ENCODE data around the gene ICAM1. TPM values are rescaled to one million over a fixed set of nuclear protein-coding genes. Genes with fewer than 3 reads are reported as not detected.

ICAM1 gene
- total RNA-seq, 1 donor from 2014 or later, result 22.3 TPM

GRCh38 chr19:10328558-10329429, 57.9 kb downstream of the ICAM1 start:
- TF ChIP-seq POLR2AphosphoS5 (IDR thresholded peaks at IDR 0.05; ENCODE audit: insufficient read depth in 1 of 2, low read depth in 1 of 2), result no peak
- TF ChIP-seq, protein P1, sequence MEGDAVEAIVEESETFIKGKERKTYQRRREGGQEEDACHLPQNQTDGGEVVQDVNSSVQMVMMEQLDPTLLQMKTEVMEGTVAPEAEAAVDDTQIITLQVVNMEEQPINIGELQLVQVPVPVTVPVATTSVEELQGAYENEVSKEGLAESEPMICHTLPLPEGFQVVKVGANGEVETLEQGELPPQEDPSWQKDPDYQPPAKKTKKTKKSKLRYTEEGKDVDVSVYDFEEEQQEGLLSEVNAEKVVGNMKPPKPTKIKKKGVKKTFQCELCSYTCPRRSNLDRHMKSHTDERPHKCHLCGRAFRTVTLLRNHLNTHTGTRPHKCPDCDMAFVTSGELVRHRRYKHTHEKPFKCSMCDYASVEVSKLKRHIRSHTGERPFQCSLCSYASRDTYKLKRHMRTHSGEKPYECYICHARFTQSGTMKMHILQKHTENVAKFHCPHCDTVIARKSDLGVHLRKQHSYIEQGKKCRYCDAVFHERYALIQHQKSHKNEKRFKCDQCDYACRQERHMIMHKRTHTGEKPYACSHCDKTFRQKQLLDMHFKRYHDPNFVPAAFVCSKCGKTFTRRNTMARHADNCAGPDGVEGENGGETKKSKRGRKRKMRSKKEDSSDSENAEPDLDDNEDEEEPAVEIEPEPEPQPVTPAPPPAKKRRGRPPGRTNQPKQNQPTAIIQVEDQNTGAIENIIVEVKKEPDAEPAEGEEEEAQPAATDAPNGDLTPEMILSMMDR (IDR thresholded peaks at IDR 0.05), result no peak
- no peak for TF ChIP-seq POLR2A (IDR thresholded peaks at IDR 0.05)
- no peaks in the 10 kb centered on the region for H3K9me3 ChIP-seq
- no peak for DNase-seq (ENCODE audit: extremely low spot score in 2 of 2)
- no peak overlapping the region for H3K4me3 ChIP-seq
- no peaks in the 10 kb centered on the region for H3K27me3 ChIP-seq
- no peak overlapping the region for H3K27ac ChIP-seq
- intact Hi-C loops (cut with DNase I), result loop anchor here (5.0 kb wide), 1 partner anchor 59 kb away; no protein-coding TSS in a partner anchor
- H3K4me1 ChIP-seq, result peaks cover 15% of the 10 kb centered on the region
- H3K36me3 ChIP-seq, result peaks cover 0 to 65% of the 10 kb centered on the region in 2 donors

GRCh38 chr19:10329555-10329954, 58.6 kb downstream of the ICAM1 start:
- H3K4me3 ChIP-seq, result no peak overlapping the region
- DNase-seq (ENCODE audit: extremely low spot score in 2 of 2), result no peak
- no peaks in the 10 kb centered on the region for H3K27me3 ChIP-seq
- H3K27ac ChIP-seq, result no peak overlapping the region
- peaks cover 23% of the 10 kb centered on the region for H3K4me1 ChIP-seq
- intact Hi-C loops (cut with DNase I), result loop anchor here (5.0 kb wide), 1 partner anchor 58 kb away; no protein-coding TSS in a partner anchor
- peaks cover 0 to 59% of the 10 kb centered on the region in 2 donors for H3K36me3 ChIP-seq
- TF ChIP-seq, protein P1 (IDR thresholded peaks at IDR 0.05), result no peak
- no peak for TF ChIP-seq POLR2A (IDR thresholded peaks at IDR 0.05)
- no peak for TF ChIP-seq POLR2AphosphoS5 (IDR thresholded peaks at IDR 0.05; ENCODE audit: insufficient read depth in 1 of 2, low read depth in 1 of 2)
- no peaks in the 10 kb centered on the region for H3K9me3 ChIP-seq

- TF ChIP-seq, protein P1 (IDR thresholded peaks at IDR 0.05), result no peak
- TF ChIP-seq POLR2AphosphoS5 (IDR thresholded peaks at IDR 0.05; ENCODE audit: insufficient read depth in 1 of 2, low read depth in 1 of 2), result no peak
- no peak for TF ChIP-seq POLR2A (IDR thresholded peaks at IDR 0.05)
- Histone ChIP-seq H3K27ac (peak overlapping the region; percentile 78), H3K4me3 (peak overlapping the region; percentile 74 to 92), H3K9me3 (no peaks in the 10 kb centered on the region), H3K36me3 (peaks cover 0 to 31% of the 10 kb centered on the region in 2 donors), H3K4me1 (peaks cover 23% of the 10 kb centered on the region), H3K27me3 (no peaks in the 10 kb centered on the region)
- DNase-seq (ENCODE audit: extremely low spot score in 2 of 2), result no peak
- intact Hi-C loops (cut with DNase I), result loop anchor here (5.0 kb wide), 1 partner anchor 60 kb away; the partner anchor contains the start of gene ICAM1
Observed at GRCh38 chr19:10332158-10332964, 61.4 kb downstream of the ICAM1 start.

GRCh38 chr19:10332965-10333757, 62.2 kb downstream of the ICAM1 start, which contains the start of gene RAVER1:
Gene RAVER1 (minus strand): TSS chr19:10333529. CDS start chr19:10333507, 22 bp downstream.
- Histone ChIP-seq H3K4me3 (peak within 1 kb of the TSS; percentile 74 to 92), H3K9me3 (no peaks in the 10 kb centered on the region), H3K27ac (peak within 1 kb of the TSS; percentile 78), H3K27me3 (no peaks in the 10 kb centered on the region), H3K36me3 (peaks cover 0 to 23% of the 10 kb centered on the region in 2 donors), H3K4me1 (peaks cover 23% of the 10 kb centered on the region)
- peak in 1 of 2 donors; percentile 96 for DNase-seq (ENCODE audit: extremely low spot score in 2 of 2)
- TF ChIP-seq, protein P1 (IDR thresholded peaks at IDR 0.05), result no peak
- TF ChIP-seq POLR2A (IDR thresholded peaks at IDR 0.05) (peak in 1 of 2 donors; percentile 51), POLR2AphosphoS5 (IDR thresholded peaks at IDR 0.05; ENCODE audit: insufficient read depth in 1 of 2, low read depth in 1 of 2) (peak; percentile 85 to 95)
- intact Hi-C loops (cut with DNase I), result loop anchor here (5.0 kb wide), 1 partner anchor 61 kb away; the partner anchor contains the start of gene ICAM1

Measured in vagina (tissue), 2 donors.